NCI-H82 treated with DMSO at 0.1 percent for 48 hours (cell line): ENCODE results near the gene TMEM45B.

Experiments
- DNase-seq: peaks from one replicate; lab custom pipeline; 2025; ENCODE audit not compliant: unreplicated experiment; lab: John Stamatoyannopoulos, UW

TMEM45B gene

GRCh38 chr11:129905402-129905801 lies 89.8 kb downstream of the TMEM45B start:
- no peak for DNase-seq
